Mesenteric fat pad (tissue), 1 donor: ENCODE results near the gene PTPN12. TPM values are rescaled to one million over a fixed set of nuclear protein-coding genes. Genes with fewer than 3 reads are reported as not detected.
"Not testable (repeated sequence)": the region's sequence is repeated elsewhere in the genome, so short reads cannot be mapped to it uniquely, and the experiment has no call there.

Source experiments
- DNase-seq: peaks from one replicate; pipeline ENCODE4 v3.0.0-alpha.2; 2020; ENCODE audit warnings: low spot score
- total RNA-seq: library from RNA; stranded (reverse); fragmentation: NEBNext Ultra II Directional; extraction: Animal tissue kit (Norgen Biotek cat#: 25700); gene quantifications from one replicate; pipeline ENCODE4 v1.2.1, GENCODE V29; 2021
- donor health status: DM: yes; HTN: yes; CAD: no.

Gene PTPN12
- total RNA-seq, 1 donor from 2014 or later, result 111 TPM

- DNase-seq, result no peak
Observed at GRCh38 chr7:77538281-77539212, 1.5 kb downstream of the PTPN12 start.

- DNase-seq, result no peak
Observed at GRCh38 chr7:77540402-77540822, 3.3 kb downstream of the PTPN12 start.

DNA sequence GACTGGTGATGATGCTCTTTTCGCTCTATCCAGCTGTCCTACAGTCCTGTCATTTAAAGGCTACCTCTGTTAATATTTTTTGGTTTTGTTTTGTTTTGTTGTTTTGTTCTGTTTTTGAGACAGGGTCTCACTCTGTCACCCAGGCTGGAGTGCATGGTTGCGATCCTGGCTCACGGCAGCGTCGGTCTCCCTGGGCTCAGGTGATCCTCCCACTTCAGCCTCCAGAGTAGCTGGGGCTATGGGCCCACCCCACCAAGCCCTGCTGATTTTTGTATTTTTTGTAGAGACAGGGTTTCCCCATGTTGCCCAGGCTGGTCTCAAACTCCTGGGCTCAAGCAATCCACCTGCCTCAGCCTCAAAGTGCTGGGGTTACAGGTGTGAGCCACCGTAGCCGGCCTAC, 3.9 kb downstream of the PTPN12 start:
- not testable (repeated sequence) for DNase-seq

DNA sequence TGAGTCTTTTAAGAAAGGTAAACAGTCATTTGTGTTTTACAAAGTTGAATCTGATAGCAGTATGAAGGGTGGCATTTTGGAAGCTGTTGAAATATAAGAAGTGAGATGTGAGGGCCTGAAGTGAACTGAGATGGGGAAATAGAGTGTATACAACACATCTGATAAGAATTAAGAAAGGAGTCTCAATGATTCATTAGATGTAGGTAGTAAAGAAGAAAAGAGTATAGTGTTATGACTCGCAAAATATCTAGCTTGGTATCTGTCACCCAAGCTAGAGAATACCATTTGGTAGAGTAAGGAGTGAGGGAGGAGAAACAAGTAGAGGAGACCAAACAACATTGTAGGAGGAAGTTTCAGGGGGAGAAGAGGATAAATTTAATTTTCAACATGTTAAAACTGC, 5.3 kb downstream of the PTPN12 start:
- no peak for DNase-seq

DNA sequence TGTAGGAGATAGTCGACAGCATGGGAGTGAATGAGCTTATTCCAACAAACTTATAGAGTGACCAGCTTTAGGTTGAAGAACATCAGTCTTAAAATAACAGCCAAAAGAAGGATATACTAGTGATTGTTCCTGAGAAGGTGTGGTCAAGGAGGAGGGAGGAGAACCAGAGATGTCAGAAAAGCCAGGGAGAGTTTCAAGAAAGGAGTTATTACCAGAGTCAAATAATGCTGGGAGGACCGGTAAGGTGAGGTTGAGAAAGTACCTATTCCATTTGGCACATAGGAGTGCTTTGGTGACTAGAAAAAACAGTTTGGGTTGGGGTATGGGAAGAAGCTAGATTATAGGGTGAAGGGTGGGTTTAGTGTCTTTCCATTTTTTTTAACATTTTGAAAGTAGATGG, 5.8 kb downstream of the PTPN12 start:
- no peak for DNase-seq

DNA sequence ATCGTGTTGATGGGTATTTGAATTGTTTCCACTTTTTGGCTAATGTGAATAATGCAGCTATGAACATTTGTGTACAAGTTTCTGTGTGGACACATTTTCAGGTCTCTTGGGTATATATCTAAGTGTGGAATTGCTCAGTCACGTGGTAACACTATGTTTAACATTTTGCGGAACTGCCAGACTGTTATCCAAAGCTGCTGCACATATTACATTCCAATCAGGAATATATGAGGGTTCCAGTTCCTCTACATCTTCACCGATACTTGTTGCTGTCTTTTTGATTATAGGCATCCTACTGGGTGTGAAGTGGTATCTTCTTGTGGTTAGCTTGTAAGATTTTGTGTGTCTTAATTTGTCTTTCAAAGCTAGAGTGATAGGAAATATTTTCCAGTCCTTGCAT, 6.8 kb downstream of the PTPN12 start:
- DNase-seq, result no peak

DNA sequence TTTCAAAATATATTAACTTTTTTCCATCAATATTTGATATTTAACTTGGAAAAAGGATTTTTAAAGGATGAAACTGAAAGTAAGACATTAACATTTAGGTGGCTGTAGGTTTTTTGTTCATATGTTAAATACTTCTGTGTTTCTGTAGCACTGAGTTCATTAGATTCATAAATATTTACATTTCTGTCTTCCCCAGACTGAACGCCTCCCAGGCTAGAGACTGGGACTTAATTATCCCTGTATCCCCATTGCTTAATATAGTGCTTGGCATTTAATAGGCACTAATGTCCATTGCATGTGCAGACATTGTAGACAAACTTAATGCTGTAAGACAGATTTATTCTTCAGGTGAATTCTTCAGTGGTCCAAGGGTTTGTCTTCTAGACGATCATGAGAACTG, 7.4 kb downstream of the PTPN12 start:
- no peak for DNase-seq

DNA sequence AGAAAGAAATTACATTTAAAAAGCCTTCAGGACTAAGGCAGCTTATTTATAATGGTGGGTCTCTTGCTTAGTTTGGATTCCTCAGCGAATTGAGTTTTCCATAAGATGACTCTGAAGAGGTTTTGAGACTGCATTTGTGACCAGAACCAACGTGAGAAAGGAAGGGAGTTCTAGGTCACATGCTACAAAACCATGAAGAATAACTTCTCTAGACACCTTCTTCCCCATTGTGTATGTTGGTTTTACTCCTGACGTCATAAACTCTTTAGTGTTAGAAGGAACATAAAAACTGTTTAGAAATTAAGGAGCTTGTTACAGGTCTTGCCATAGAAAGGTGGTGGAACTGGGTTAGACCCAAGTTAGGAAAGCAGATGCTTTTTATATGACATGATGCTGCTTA, 11.1 kb downstream of the PTPN12 start:
- DNase-seq, result no peak

DNA sequence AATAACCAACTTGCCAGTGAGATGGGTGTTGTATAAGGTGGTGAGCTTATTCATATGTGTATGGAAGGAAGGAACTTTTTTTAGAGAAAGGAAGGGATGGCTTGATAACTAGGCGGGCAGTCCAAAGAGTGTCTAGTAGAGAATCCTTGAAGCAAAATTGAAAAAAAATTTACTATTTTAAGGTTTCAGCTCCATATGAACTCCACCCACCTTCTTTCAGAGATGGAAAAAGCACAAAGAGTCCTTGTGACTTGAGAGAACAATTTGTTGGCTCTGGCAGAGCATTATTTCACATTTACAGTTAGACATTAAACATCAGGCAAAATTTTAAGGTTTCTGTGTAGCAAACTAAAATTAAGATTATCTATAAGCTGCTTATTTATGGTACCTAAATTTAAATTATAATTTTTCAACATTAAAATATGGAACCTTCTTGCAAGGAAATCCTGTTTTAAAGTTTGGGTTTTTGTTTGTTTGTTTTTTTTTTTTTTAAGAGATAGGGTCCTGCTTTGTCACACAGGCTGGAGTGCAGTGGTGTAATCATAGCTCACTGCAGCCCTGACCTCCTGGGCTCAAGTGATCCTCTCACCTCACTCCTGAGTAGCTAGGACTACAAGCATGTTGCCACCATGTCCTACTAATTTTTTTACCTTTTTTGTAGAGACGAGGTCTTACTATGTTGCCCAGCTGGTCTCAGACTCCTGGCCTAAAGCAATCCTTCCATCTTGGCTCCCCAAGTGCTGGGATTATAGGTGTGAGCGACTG, 12.2 kb downstream of the PTPN12 start:
- no peak for DNase-seq

DNA sequence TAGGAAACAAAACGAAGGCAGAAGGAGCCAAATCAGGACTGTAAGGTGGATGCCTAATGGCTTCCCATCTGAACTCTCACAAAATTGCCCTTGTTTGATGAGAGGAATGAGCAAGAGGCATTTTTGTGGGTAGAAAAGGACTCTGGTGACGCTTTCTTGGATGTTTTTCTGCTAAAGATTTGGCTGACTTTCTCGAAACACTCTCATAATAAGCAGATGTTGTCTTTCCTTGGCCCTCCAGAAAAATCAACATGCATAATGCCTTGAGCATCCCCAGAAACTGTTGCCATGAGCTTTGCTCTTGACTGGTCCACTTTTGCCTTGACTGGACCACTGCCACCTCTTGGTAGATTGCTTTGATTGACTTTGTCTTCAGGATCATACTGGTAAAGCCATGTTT, 13.5 kb downstream of the PTPN12 start:
- DNase-seq, result no peak

GRCh38 chr7:77553123-77553522, 16.0 kb downstream of the PTPN12 start:
- no peak for DNase-seq

DNA sequence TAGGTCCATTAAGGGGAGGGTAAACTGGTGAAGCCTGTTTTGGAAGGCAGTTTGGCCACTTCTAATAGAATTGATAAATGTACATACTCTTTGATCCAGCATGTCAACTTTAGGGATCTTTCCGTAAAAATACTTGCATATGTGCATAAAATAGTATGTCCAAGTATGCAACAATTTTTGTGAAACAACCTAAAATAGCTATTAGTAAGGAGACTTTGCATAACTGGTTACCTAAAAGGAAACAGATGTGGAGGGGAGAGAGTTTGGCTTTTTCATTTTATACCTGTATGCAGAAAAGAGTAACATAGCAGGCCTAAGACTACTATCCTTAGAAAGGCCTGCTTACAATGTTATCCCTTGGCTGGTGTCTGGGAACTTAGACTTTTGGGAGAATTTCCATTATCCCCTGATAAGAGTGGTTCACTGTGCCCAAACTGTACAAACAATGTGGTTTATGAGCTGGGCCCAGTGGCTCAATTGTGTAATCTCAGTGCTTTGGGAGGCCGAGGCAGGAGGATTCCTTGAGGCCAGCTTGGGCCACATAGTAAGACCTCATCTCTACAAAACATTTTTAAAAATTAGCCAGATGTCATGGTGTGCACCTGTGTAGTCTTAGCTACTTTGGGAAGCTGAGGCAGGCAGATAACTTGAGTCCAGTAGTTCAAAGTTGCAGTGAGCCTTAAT, 21.3 kb downstream of the PTPN12 start:
- DNase-seq, result no peak

DNA sequence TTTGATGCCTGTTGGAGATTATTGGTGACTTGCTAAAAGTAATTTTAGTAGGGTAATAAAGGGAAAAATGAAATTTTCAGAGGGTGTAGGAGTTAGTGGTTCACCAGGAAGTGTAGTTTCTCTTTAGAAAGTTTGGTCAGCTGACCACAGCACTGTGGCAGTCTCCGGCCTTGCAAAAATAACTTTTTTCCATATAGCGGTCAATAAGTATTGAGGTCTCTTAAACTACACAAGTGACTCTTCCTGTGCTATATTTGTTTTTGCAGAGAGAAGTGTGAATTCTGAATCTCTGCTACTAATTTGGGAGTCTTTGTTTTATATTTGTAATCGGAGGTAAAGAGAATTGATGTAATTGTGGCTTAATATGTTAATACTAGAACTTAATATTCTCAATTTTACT, 24.3 kb downstream of the PTPN12 start:
- no peak for DNase-seq

- DNase-seq, result no peak
Observed at GRCh38 chr7:77563275-77563674, 26.2 kb downstream of the PTPN12 start.

DNA sequence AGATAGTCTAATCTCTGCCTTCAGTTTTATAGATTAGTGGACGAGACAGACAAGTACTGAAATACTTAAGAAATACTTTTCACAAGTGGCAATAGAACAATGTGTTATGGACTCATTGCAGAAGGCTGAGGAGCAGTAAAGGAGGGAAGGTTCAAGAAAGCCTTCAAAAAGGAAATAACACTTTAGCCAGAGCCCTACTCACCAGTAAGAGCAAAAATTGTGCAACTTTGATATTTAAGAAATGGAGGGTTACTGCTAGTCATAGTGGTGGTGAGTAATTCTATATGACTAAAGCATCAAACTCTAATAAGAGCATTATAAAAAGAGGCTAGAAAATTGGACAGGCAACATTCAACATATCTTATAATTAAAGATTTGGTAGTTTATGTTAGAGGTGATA, 28.8 kb downstream of the PTPN12 start:
- no peak for DNase-seq

- no peak for DNase-seq
Observed at GRCh38 chr7:77566421-77566820, 29.3 kb downstream of the PTPN12 start.

- no peak for DNase-seq
Observed at GRCh38 chr7:77569514-77570232, 32.6 kb downstream of the PTPN12 start.

GRCh38 chr7:77570330-77571011, 33.4 kb downstream of the PTPN12 start:
- no peak for DNase-seq

DNA sequence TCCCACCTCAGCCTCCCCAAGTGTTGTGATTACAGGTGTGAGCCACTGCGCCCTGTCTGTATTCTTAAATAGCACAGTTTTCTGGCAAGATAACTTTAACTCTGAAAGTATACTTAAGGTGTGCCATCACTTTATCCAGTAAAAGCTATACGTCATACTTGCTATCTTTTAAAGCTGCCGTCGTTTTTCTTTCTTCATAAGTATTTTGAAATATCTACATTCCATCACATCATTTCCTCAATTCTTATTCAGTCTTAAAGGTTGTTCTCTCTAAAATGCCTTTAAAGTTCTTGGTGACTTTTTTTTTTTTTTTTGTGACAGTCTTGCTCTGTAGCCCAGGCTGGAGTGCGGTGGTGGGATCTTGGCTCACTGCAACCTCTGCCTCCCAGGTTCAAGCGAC, 34.7 kb downstream of the PTPN12 start:
- DNase-seq, result no peak

DNA sequence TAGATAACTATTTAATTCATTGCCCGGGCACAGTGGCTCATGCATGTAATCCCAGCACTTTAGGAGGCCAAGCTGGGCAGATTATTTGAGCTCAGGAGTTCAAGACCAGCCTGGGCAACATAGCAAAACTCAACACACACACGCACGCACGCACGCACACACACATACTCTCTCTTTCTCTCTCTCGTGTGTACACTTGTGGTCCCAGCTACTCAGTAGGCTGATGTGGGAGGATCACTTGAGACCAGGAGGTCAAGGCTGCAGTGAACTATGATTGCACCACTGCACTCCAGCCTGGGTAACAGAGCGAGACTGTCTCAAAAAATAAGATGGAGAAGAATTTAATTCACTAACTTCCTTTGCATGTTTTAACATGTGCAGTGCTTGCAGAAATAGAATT, 38.1 kb downstream of the PTPN12 start:
- no peak for DNase-seq

DNA sequence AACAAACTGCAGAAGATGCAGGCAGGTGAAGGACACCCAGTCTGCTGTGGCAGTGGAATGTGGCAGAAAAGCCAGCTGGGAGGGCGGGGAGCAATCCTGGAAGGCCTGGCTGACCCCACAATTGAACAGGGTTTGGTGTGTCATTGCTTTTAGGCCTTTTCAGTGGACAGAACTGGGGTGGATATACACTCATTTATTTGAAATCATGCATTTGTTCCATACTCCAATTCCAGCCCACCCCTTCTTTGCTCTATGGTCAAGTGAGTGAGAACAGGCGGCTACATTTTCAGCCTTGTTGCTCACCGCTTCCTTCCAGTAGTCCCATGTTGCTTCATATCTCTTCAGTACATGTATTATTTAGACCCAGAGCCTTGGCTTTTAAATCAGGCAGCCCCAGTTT, 39.8 kb downstream of the PTPN12 start:
- DNase-seq, result no peak
